GM12891 (cell line): ENCODE results near the gene ANKFN1.

Source experiments
- POLR2AphosphoS5 ChIP-seq: IDR thresholded peaks from 2 replicates; pipeline ENCODE4 v1.6.1; 2011; ENCODE audit warnings: low read depth, low read length, control low read depth
- POU2F2 ChIP-seq: IDR thresholded peaks from 2 replicates; pipeline ENCODE4 v1.6.1; 2011; ENCODE audit warnings: low read depth, mild to moderate bottlenecking, control low read depth, low read length, moderate library complexity

GRCh38 chr17:56260376-56261002 is 107.2 kb downstream of the ANKFN1 start:
- TF ChIP-seq POU2F2 (no peak), POLR2AphosphoS5 (no peak)
